Kidney (tissue), 14 donors: Measurements from ENCODE around the gene ABCA10. TPM values are rescaled to one million over a fixed set of nuclear protein-coding genes. Genes with fewer than 3 reads are reported as not detected.

ENCODE experiments used
- DNase-seq, 5 donors: peaks; one replicate each; pipeline ENCODE4 v3.0.0-alpha.2; 2013 to 2020
- FAIRE-seq: peaks from 2 replicates; lab custom pipeline; 2012; peaks lifted over from hg19 to GRCh38; lab: Jason Lieb, UNC
- H3K27ac ChIP-seq, 2 donors: one replicate each; pipeline ENCODE4 v1.7.0; 2013; ENCODE audit warnings: low read depth in 2 of 2, low read length in 2 of 2, inconsistent platforms in 1 of 2
- H3K27me3 ChIP-seq: one replicate; pipeline ENCODE4 v1.7.1; 2013; ENCODE audit warnings: low read length, inconsistent platforms; ENCODE audit not compliant: control insufficient read depth, insufficient read depth
- H3K36me3 ChIP-seq, 3 donors: one replicate each; pipeline versions ENCODE4 v1.7.0 to v1.7.1; 2013; ENCODE audit warnings: low read length in 3 of 3, control low read depth in 1 of 3, inconsistent platforms in 1 of 3; ENCODE audit not compliant: insufficient read depth in 3 of 3, control insufficient read depth in 2 of 3
- H3K4me1 ChIP-seq, 3 donors: one replicate each; pipeline versions ENCODE4 v1.7.0 to v1.7.1; 2013; ENCODE audit warnings: low read length in 3 of 3, inconsistent platforms in 1 of 3, low read depth in 1 of 3; ENCODE audit not compliant: control insufficient read depth in 2 of 3, insufficient read depth in 2 of 3
- H3K4me3 ChIP-seq, 3 donors: one replicate each; pipeline versions ENCODE4 v1.7.0 to v1.8.1; 2013; ENCODE audit warnings: low read length in 3 of 3, control low read depth in 1 of 3, inconsistent platforms in 1 of 3
- H3K9ac ChIP-seq, 3 donors: one replicate each; pipeline versions ENCODE4 v1.7.0 to v1.7.1; 2013; ENCODE audit warnings: low read length in 3 of 3, control low read depth in 1 of 3, inconsistent platforms in 1 of 3
- H3K9me3 ChIP-seq, 3 donors: one replicate each; pipeline versions ENCODE4 v1.7.0 to v1.7.1; 2013; ENCODE audit warnings: low read length in 3 of 3, control low read depth in 1 of 3, inconsistent platforms in 1 of 3; ENCODE audit not compliant: control insufficient read depth in 2 of 3, insufficient read depth in 1 of 3
- CTCF ChIP-seq: IDR thresholded peaks from 3 replicates; pipeline ENCODE4 v1.5.1; 2012; ENCODE audit warnings: mild to moderate bottlenecking, moderate library complexity, borderline replicate concordance; ENCODE audit not compliant: insufficient read depth; ENCODE audit errors: extremely low read depth
- intact Hi-C: fragments of 100-400 bp; cut with DNase I; formaldehyde crosslinking; loops from one replicate; pipeline ENCODE4 v1.11.1; 2022
- polyA plus RNA-seq: library from polyadenylated mRNA; stranded (reverse); fragments of 350-450 nt; fragmentation: Illumina TruSeq; extraction: RNeasy Lipid Tissue Mini Kit (QIAGEN cat#74804); gene quantifications from one replicate; pipeline ENCODE4 v1.2.3, GENCODE V29; 2014; ENCODE audit warnings: low read depth, low replicate concordance; ENCODE audit not compliant: insufficient read depth
- total RNA-seq: library from RNA; stranded (reverse); fragmentation: NEBNext Ultra II Directional; extraction: Animal tissue kit (Norgen Biotek cat#: 25700); gene quantifications from one replicate; pipeline ENCODE4 v1.2.1, GENCODE V29; 2021
- donor health status: control.
- donor health status: control.
- donor health status: control.
- donor health status: control.
- donor health status: control.
- donor health status: DM: yes; HTN: yes; CAD: no.
- donor health status: Normal renal cell carcinoma (clear cell type).

The ABCA10 gene
- total and polyA plus RNA-seq, 2 donors from 2014 or later = 2.1 to 4.2 TPM

DNA sequence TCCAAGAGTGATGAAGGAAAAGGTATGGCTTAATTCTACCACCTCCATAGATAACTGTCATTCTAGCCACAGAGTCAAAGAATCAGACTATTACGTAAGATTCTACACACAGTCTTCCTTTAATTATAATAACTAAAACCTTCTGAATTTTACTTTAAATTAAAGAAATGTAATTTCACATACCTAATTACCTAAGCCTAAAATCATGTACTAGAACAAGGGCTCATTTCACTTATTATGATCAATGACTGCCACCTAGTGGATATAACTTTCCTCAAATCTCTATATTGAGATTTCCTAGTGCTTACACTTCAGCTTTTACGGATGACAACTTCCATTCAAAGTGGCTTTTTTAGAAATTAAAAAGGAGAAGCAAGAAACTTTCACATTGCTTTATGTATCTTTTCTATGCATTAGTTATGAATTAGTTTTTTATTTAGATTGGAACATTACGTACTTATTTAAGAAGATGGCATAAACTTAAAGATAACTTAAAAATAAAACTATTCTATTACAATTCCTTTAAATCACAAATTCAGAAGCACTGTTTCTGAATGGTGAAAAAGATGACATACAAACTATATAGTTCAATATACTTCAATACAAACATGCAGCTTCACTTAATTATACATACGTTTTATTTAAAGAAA, 18.2 kb upstream of the ABCA10 start:
- no peak overlapping the region for H3K27ac ChIP-seq
- peaks cover 0 to 5% (median 0%) of the 10 kb centered on the region in 3 donors for H3K36me3 ChIP-seq
- intact Hi-C loops = no loop called here
- H3K9ac ChIP-seq = no peak overlapping the region
- DNase-seq = peak in 2 of 5 donors; percentile 67 to 70
- TF ChIP-seq CTCF = peak; percentile 45
- no peaks in the 10 kb centered on the region for H3K9me3 ChIP-seq
- H3K4me1 ChIP-seq = no peaks in the 10 kb centered on the region
- peak; percentile 97 for FAIRE-seq
- H3K27me3 ChIP-seq = no peaks in the 10 kb centered on the region
- no peak overlapping the region for H3K4me3 ChIP-seq

- H3K9ac ChIP-seq = no peak overlapping the region
- intact Hi-C loops = no loop called here
- H3K4me1 ChIP-seq = no peaks in the 10 kb centered on the region
- no peak overlapping the region for H3K4me3 ChIP-seq
- H3K36me3 ChIP-seq = peaks cover 0 to 5% (median 0%) of the 10 kb centered on the region in 3 donors
- H3K27me3 ChIP-seq = no peaks in the 10 kb centered on the region
- H3K9me3 ChIP-seq = no peaks in the 10 kb centered on the region
- DNase-seq = no peak
- no peak overlapping the region for H3K27ac ChIP-seq
- TF ChIP-seq CTCF = no peak
- no peak for FAIRE-seq
Observed at GRCh38 chr17:69246202-69246601, 17.6 kb upstream of the ABCA10 start.

- TF ChIP-seq CTCF = no peak
- intact Hi-C loops = no loop called here
Observed at GRCh38 chr17:69245617-69246016, 17.0 kb upstream of the ABCA10 start.

More at GRCh38 chr17:69245617-69246016, 17.0 kb upstream of the ABCA10 start:
- Histone ChIP-seq H3K4me1 (no peaks in the 10 kb centered on the region), H3K27ac (no peak overlapping the region), H3K9me3 (no peaks in the 10 kb centered on the region), H3K27me3 (no peaks in the 10 kb centered on the region), H3K9ac (no peak overlapping the region), H3K4me3 (no peak overlapping the region), H3K36me3 (peaks cover 0 to 5% (median 0%) of the 10 kb centered on the region in 3 donors)
- no peak for FAIRE-seq
- no peak for DNase-seq
